WI38 (cell line): ENCODE measurements around the gene SUN2.

Experiments used
- H3K4me3 ChIP-seq: 2 replicates; pipeline ENCODE4 v1.5.1; 2011; ENCODE audit warnings: low read depth, mild to moderate bottlenecking, control low read depth, low read length
- TF ChIP-seq, protein P1 (sequence below): IDR thresholded peaks from 2 replicates; pipeline ENCODE4 v1.5.1; 2012; ENCODE audit warnings: low read depth, mild to moderate bottlenecking, control low read depth, low read length

Gene SUN2

DNA sequence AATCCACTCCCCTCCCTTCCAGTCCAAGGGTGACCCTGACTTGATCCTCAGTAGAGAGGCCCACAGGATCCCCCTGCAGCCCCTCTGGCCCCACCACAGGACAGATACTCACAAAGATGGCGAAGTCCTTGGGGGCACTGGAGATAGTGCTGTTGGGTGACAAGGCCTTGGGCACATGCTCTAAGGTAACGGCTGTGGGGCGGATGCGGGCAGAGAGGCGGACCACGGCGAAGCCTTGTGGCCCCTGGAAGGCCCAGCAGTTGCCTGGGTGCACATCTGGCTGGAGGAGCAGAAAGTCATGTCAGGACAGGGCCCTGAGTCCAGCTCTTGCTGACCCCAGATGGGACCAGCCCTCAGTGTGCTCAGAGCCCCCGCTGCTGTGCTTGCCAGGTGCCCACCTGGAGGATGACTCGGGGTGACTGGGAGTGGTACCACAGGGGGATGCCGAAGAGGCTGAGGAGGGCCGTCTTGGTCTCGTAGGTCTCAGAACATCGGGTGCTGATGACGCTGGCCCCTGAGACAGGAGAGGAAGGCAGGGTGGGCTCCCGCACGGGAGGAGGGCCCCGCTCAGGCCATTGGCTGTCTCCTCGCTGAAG, 17.2 kb downstream of the SUN2 start:
- TF ChIP-seq, protein P1, sequence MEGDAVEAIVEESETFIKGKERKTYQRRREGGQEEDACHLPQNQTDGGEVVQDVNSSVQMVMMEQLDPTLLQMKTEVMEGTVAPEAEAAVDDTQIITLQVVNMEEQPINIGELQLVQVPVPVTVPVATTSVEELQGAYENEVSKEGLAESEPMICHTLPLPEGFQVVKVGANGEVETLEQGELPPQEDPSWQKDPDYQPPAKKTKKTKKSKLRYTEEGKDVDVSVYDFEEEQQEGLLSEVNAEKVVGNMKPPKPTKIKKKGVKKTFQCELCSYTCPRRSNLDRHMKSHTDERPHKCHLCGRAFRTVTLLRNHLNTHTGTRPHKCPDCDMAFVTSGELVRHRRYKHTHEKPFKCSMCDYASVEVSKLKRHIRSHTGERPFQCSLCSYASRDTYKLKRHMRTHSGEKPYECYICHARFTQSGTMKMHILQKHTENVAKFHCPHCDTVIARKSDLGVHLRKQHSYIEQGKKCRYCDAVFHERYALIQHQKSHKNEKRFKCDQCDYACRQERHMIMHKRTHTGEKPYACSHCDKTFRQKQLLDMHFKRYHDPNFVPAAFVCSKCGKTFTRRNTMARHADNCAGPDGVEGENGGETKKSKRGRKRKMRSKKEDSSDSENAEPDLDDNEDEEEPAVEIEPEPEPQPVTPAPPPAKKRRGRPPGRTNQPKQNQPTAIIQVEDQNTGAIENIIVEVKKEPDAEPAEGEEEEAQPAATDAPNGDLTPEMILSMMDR: no peak
- H3K4me3 ChIP-seq: no peak overlapping the region

DNA sequence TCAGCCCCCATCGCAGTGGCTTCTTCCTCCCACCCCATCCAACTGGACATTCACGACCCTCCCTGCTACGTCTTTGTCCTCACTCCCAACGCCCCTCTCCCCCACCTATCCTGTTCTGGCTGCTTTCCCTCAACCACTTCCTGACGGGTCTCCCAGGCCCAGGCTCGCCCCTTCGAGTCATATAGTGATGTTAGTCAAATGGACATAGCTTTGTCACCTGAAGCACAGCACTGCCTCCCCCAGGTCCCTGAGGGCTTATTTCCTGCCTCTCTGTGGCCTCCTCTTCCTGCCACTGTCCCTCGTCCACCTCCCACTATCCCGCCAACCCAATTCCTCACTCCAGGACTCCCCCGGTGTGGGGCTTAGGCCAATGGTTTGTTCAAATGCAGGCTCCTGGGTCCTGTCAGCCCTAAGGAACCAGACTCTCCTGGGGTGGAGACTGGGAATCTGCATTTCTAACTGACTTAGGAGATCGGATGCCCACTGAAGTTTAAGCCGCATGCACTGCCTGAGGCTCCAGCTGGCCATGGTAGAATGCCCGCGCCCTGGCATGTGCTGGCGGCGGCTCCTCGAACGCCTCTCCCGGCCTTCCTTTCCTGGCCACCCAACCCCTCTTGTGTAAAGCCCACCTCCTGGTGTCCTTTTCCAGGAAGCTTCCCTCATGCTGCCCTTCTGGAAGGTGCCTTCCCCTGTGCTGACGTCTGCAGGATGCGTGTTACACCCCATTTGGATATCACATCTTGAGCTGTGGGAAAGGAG, 18.3 kb downstream of the SUN2 start:
- TF ChIP-seq, protein P1: no peak
- H3K4me3 ChIP-seq: no peak overlapping the region

DNA sequence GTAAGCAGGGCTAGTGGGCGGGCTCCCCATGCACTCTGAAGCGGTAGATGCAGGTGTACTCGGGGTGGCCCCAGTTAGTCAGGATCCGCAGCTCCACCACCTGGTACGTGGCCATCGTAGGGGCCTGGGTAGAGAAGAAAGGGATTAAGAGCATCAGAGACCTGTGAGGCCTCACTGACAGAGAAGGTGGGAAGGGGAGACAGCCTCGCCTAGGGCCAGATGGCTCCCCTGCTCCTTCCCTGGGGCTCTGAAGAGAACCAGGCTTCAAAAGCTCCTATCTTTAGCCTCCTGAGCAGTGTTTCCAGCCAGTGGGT, 19.6 kb downstream of the SUN2 start:
- no peak overlapping the region for H3K4me3 ChIP-seq
- TF ChIP-seq, protein P1: no peak

DNA sequence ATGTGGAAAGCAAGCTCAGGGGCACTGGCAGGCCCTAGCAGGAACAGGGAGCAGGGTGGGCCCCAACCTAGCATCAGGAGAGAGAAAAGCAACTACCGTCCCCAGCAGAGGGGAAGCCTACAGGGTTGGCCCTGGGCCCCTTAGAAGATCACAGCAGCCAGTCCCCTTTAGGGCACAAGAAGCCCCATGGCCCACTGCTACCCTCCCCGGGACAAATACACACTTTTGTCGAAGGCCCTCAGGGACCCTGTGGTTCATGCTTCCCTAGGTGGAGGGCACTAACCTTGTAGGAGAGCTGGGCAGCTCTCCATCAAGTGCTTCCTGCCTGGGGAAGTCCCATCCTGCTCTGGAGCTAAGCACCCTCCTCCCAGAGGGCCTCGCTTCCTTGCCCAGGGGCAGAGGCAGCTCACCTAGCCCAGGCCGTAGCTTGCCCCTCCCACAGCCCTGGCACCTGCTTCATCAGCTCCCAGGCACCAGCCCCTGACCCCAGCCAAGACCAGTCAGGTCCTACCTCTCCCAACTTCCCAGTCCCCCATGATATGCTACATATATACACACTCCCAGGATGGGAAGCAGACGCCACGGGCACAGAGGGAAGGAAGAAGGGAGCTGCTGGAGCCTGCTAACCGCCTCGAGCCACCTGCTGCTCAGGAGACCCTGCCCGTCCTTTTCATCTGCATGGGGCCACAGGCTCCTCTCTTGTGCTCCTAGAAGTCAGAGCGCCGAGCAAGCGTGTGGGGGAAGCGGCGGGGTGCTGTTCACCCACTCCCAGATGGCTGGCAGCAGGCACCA, 20.1 kb downstream of the SUN2 start:
- TF ChIP-seq, protein P1: no peak
- no peak overlapping the region for H3K4me3 ChIP-seq

DNA sequence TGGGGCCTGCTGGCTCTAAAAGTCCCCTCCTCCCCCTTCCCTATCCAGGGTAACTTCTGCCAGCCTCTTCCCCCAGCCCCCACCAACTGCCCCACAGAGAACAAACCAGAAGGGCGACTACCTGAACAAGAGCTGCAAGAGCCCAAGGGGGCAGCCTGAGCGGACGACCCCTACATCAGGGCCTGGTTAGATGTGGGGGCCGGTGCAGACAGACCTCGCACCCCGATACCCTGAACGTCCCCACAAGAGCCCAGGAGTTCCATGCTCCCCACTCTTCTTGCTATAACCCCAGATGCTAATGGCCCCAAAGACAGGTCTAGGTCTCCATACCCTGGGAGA, 20.7 kb downstream of the SUN2 start:
- H3K4me3 ChIP-seq: no peak overlapping the region
- TF ChIP-seq, protein P1: no peak

DNA sequence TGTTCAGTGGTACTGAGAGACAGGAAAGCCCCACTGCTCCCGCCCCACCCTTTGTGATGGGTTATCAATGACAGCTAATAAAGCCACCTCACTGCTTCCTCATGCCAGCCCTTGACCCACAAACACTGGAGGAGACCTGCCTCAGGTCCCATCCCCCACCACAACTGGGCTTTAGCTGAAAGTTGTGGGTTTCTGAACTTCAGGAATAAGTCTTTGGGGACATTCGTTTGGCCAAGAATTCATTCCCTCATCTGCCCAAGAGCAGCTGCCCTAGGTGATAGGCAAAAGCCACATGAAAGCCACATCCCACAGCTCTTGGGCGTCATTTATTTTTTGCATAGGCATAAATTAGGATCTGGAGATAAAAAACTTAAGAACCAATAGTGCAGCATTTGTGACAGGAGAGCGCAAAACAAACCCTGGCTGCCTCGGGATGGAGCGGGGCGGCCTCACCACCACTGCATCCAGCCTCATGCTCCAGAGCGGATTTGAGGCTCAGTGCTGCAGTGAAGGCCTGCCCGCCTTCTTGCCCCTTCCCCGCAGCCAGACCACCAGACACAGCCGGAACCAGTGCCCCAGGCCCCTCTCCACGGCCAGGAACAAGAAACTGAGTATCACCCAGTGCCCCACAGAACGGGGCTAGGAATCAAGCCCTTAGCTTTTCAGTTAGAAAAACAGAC, 21.2 kb downstream of the SUN2 start:
- no peak overlapping the region for H3K4me3 ChIP-seq
- TF ChIP-seq, protein P1: no peak
